Activated CD4-positive, CD25-positive, alpha-beta regulatory T cell treated with anti-CD3 and anti-CD28 coated beads, Interleukin-2, amount 50 U/mL, for 24 hours (primary cell): Measurements from ENCODE around the gene ATG12.
A peak's percentile ranks its signal among the peaks of the same experiment; 100 is the strongest.
"Not testable (repeated sequence)": the region's sequence is repeated elsewhere in the genome, so short reads cannot be mapped to it uniquely, and the experiment has no call there.

Experiments
- ATAC-seq, 2 donors: fragments of 150-1000 bp; cut with Tn5 transposase; one replicate each; pipeline ENCODE4 v1.10.0; 2021; ENCODE audit warnings: mild to moderate bottlenecking in 1 of 2, moderate library complexity in 1 of 2

ATG12 gene

GRCh38 chr5:115842089-115842935 lies 947 bp upstream of the ATG12 start:
- ATAC-seq = peak; percentile 17 to 23

- ATAC-seq = no peak
Measured at GRCh38 chr5:115840873-115841272, 492 bp downstream of the ATG12 start.

GRCh38 chr5:115838885-115839518 lies 2.4 kb downstream of the ATG12 start:
- ATAC-seq = peak; percentile 14 to 16

GRCh38 chr5:115835481-115835880 lies 5.9 kb downstream of the ATG12 start:
- no peak for ATAC-seq

GRCh38 chr5:115831163-115831768 lies 10.1 kb downstream of the ATG12 start:
- peak in 1 of 2 donors; percentile 27 for ATAC-seq

GRCh38 chr5:115829913-115830312 lies 11.5 kb downstream of the ATG12 start:
- no peak for ATAC-seq

GRCh38 chr5:115825948-115826347 lies 15.4 kb downstream of the ATG12 start:
- ATAC-seq = no peak

GRCh38 chr5:115824983-115825382 lies 16.4 kb downstream of the ATG12 start:
- ATAC-seq = not testable (repeated sequence)

- no peak for ATAC-seq
Measured at GRCh38 chr5:115820846-115821245, 20.5 kb downstream of the ATG12 start.

DNA sequence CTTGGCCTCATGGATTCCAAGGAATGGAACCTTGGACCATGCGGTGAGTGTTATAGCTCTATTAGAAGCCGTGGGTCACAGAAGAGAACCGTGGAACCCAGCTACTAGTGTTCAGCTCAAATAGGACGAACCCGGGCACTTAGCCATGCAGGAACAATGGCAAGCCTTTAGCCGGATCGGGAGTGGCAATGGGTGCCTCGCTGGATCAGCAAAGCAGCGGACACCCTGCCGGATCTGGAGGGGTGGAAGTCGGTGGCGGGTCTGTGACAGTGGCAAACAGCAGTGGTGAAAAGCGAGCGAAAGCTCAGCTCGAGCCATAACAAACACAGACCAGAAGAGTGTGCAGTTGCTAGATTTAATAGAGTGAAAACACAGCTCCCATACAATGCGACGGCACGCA lies 22.5 kb downstream of the ATG12 start:
- no peak for ATAC-seq

DNA sequence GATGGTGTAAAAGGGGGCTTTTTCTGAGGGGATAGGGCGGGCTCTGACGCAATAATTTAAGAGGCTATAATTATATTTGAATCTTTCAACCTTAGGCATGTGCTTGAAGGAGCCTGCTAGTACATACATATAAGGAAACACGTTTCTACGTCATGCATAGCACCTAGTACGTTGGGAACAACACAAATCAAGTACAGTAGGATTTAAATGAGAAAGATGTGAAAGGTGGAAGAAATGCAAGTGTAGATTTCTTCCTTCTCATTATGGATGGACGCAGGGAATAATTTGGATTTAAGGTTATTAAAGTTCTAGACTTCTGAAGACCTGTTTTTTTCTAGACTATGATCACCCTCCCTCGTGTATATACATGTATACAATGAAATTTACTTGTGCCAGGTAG lies 24.0 kb downstream of the ATG12 start:
- ATAC-seq = no peak

DNA sequence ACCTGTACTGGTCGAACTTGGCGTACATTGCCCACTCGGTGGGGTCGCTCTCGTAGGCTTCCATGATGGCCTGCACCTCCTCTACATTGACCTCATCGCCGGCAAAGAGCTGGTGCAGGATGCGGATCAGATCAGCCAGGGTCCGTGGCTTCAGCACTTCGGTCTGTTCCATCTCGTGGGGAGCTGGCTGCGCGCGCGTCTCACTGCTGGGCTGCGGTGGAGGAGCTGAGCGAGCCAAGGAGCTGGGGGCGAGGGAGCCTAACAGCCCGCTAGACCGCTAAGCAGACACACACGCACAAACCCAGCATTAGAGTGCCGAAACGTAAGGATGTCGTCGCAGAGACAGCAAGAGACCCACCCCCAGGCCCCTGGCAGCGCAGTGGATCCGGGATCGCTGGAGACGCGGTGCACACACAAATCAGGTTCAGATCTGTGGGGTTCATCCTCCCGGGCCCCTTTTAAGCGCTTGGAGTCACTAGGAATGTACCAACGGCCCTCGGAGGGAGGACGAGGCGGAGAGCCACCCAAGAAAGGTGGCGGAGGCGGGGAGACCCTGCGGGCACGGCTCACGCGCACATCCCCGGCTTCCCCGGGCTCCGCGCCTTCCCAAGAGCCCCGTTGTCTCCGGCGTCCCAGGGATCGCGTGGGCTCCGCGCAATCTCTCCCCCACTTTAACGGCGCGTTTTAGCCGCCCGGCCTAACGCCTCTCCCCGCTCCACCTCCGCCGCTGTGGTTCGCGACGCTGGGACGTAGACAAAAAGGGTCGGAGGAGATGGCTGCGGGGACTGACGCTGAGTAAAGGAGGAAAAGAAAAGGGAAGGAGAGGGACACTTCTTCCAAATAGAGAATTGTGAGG lies 24.9 kb downstream of the ATG12 start, which contains the start of gene CDO1:
Gene CDO1, minus strand, starts transcription at position 434 of the 856 bp plus-strand sequence. Its CDS starts 262 bp downstream, at position 172.
- ATAC-seq = peak; percentile 24 to 48

DNA sequence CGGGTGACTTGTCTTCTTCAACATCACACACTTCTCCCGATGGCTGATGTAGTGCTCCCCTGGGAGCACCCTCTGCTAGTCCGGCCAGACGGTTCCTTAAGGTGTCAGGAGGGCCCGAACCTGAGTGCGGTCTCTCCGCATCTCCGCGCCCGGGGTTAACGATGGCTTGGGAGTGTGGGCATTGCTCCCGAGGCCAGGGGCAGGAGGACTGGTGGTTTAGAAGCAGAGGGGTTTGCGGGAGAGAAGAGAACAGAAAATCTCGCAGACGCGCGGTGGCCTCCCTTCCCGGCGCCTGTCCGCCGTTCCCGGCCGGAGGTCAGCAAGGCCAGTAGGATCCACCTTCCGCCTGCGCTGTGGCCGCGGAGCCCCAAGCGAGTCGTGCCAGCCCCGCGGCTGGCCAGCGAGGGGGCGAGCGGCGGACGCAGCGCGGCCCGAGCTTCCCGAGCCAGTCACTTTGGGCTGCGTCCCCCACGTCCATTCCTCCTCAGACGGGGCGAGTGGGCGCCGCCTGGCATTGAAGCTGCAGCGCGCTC lies 25.6 kb downstream of the ATG12 start:
- ATAC-seq = no peak

DNA sequence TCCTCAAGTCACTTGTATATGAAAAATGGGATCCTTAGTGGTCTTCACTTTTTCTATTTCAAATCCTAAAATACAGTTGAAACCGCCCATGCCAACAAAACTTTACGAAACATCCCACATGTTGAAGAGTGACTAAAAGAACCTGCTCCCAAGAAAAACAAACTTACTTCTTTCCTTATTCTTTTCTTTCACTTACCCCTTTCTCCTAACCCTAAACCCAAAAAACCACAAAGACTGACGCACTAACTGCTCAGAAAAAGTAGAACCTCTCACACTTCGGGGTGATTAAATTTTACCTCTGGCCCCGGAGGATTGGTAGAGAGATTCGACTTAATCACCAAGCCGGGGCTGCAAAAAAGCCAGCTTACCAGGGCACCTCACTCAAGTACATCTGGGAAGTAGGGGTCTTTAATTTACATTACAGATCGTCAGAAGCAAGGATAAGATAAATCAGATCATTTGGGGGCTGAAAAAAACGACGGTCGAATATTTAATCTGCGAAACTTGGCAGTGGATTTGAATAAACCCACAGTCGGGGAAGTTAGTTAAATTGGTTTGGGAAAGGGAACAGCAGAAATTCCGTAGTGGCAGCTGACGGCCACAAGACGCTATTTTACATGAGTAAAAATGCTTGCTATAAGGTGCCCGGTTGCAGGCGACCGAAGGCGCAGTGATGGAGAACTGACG lies 26.2 kb downstream of the ATG12 start:
- ATAC-seq = no peak

DNA sequence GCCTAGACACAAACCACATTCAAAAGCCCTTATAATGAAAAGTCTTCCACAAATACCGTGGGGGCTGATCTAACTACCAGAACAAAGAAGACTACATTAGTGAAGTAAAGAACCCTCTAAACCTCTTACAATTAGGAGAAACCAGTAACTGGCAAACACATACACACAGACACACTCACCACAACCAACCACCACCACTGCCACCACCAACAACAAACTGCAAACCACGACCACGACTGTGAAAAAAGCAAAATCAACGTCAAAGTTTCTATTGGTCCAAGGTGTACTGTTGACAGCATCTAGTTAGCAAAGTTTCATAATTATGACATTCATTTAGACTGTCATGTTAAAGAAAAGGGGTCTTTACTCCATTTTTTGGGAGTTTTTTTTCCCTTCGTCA lies 27.6 kb downstream of the ATG12 start:
- no peak for ATAC-seq

- no peak for ATAC-seq
Measured at GRCh38 chr5:115812372-115812771, 29.0 kb downstream of the ATG12 start.

DNA sequence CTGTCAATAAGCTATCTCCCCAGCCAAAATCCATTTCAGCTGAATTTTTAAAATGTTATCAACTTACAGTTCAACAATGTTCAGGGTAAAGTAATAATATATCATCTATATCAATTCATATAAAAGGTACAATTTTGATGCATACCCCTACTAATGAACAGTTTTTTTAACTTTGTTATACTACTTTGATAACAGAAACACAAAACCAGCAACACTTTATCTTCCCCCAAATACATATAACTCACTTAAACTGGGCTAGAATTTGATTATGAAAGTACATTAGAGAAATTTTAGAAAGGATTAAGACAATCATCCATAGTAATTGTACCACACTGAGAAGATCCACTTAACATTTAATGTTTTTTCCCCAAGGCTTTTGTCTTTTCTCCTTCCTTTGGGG lies 30.0 kb downstream of the ATG12 start:
- no peak for ATAC-seq

GRCh38 chr5:115810761-115811160 lies 30.6 kb downstream of the ATG12 start:
- ATAC-seq = no peak

GRCh38 chr5:115809946-115810345 lies 31.4 kb downstream of the ATG12 start:
- no peak for ATAC-seq

GRCh38 chr5:115808066-115808465 lies 33.3 kb downstream of the ATG12 start:
- not testable (repeated sequence) for ATAC-seq

DNA sequence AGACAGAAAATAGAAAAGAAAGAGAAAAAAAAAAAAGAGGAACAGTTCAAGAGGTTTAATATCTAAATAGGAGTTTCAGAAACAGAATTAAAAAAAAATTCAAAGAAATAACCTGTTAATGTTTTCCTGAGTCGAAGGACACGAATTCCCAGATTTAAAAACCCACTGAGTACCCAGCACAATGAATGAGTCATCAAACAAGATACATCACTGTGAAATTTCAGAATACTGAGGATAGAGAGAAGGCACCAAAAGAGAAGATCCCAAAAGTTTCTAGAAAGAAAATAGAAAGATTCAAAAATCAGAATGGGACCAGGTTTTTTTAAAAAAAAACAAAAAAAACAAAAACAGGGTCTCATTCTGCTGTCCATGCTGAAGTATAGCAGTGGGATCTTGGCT lies 33.7 kb downstream of the ATG12 start:
- no peak for ATAC-seq
